Posterior vena cava (tissue), 2 donors: Measurements from ENCODE around the gene LILRB3. TPM values are rescaled to one million over a fixed set of nuclear protein-coding genes. Genes with fewer than 3 reads are reported as not detected.
"Not testable (repeated sequence)": the region's sequence is repeated elsewhere in the genome, so short reads cannot be mapped to it uniquely, and the experiment has no call there.

Experiments
- DNase-seq: peaks from one replicate; pipeline ENCODE4 v3.0.0-alpha.2; 2020; ENCODE audit warnings: low spot score
- intact Hi-C, 2 donors: fragments of 100-400 bp; cut with DNase I; formaldehyde crosslinking; loops; one replicate each; pipeline versions ENCODE4 v1.14.1 to v1.14.2; 2022 to 2023
- long read RNA-seq, 2 donors: library from polyadenylated mRNA; unstranded; transcript quantifications; one replicate each; pipeline ENCODE4 v2.0.0, GENCODE V29; 2020 to 2021
- total RNA-seq, 2 donors: library from RNA; stranded (reverse); fragmentation: NEBNext Ultra II Directional; extraction: Animal tissue kit (Norgen Biotek cat#: 25700); gene quantifications; one replicate each; pipeline ENCODE4 v1.2.1, GENCODE V29; 2021
- donor health status: DM: yes; HTN: yes; CAD: no.
- donor health status: DM: yes; HTN: yes; CAD: no.

Gene LILRB3
- total RNA-seq = 10 to 100 TPM; 14.6 to 25.5 TPM
- long read RNA-seq, donor 1, partial matches to known transcripts = 2 of 6 reads
- long read RNA-seq, donor 1, other reads (novel, unspliced or antisense) = 3 of 6 reads
- long read RNA-seq, donor 2, partial matches to known transcripts = 1 of 3 reads
- long read RNA-seq, donor 2, other reads (novel, unspliced or antisense) = 2 of 3 reads

- DNase-seq = peak; percentile 88
- intact Hi-C loops = not testable (repeated sequence)
Observed at GRCh38 chr19:54222474-54223276, at the start of gene LILRB3. LILRB3 (minus strand) TSS chr19:54223007; CDS start chr19:54222976, 31 bp downstream.

- DNase-seq, intact Hi-C loops: not testable (repeated sequence)
Observed at GRCh38 chr19:54272181-54272580, 49.4 kb upstream of the LILRB3 start.

- intact Hi-C loops, DNase-seq: not testable (repeated sequence)
Observed at GRCh38 chr19:54271587-54271986, 48.8 kb upstream of the LILRB3 start.

GRCh38 chr19:54271106-54271505 lies 48.3 kb upstream of the LILRB3 start:
- no peak for DNase-seq

GRCh38 chr19:54268936-54269335 lies 46.1 kb upstream of the LILRB3 start:
- DNase-seq = no peak
- intact Hi-C loops = no loop called here

More at GRCh38 chr19:54271106-54271505, 48.3 kb upstream of the LILRB3 start:
- intact Hi-C loops = no loop called here

GRCh38 chr19:54266133-54266532 lies 43.3 kb upstream of the LILRB3 start:
- no peak for DNase-seq

GRCh38 chr19:54262470-54262869 lies 39.7 kb upstream of the LILRB3 start:
- intact Hi-C loops = no loop called here
- DNase-seq = no peak

More at GRCh38 chr19:54266133-54266532, 43.3 kb upstream of the LILRB3 start:
- intact Hi-C loops = no loop called here

- peak; percentile 36 for DNase-seq
- intact Hi-C loops = no loop called here
Observed at GRCh38 chr19:54262066-54262465, 39.3 kb upstream of the LILRB3 start.

- intact Hi-C loops = no loop called here
- no peak for DNase-seq
Observed at GRCh38 chr19:54257116-54257480, 34.3 kb upstream of the LILRB3 start, which contains the start of gene LILRB5. LILRB5 (minus strand) TSS chr19:54257273; CDS start chr19:54257193, 80 bp downstream.

GRCh38 chr19:54256250-54257115 lies 33.7 kb upstream of the LILRB3 start:
- intact Hi-C loops = no loop called here
- DNase-seq = no peak

- no peak for DNase-seq
- intact Hi-C loops = no loop called here
Observed at GRCh38 chr19:54255105-54255775, 32.4 kb upstream of the LILRB3 start.

- no peak for DNase-seq
- intact Hi-C loops = loop anchor here in 1 of 2 donors (5.0 kb wide), 1 partner anchor 327 kb away; no protein-coding TSS in a partner anchor
Observed at GRCh38 chr19:54254195-54254906, 31.5 kb upstream of the LILRB3 start.

GRCh38 chr19:54253331-54254194 lies 30.8 kb upstream of the LILRB3 start:
- intact Hi-C loops = loop anchor here in 1 of 2 donors (5.0 kb wide), 1 partner anchor 326 kb away; no protein-coding TSS in a partner anchor
- DNase-seq = no peak

GRCh38 chr19:54252845-54253244 lies 30.0 kb upstream of the LILRB3 start:
- intact Hi-C loops = loop anchor here in 1 of 2 donors (5.0 kb wide), 1 partner anchor 326 kb away; no protein-coding TSS in a partner anchor
- DNase-seq = no peak

- intact Hi-C loops = loop anchor here in 1 of 2 donors (5.0 kb wide), 1 partner anchor 325 kb away; no protein-coding TSS in a partner anchor
- DNase-seq = no peak
Observed at GRCh38 chr19:54252243-54252642, 29.4 kb upstream of the LILRB3 start.

GRCh38 chr19:54248016-54248601 lies 25.3 kb upstream of the LILRB3 start:
- intact Hi-C loops = no loop called here
- DNase-seq = no peak
